ENCODE data around the gene CCDC149.
"Not testable (repeated sequence)": the region's sequence is repeated elsewhere in the genome, so short reads cannot be mapped to it uniquely, and the experiment has no call there.

CCDC149 gene

DNA sequence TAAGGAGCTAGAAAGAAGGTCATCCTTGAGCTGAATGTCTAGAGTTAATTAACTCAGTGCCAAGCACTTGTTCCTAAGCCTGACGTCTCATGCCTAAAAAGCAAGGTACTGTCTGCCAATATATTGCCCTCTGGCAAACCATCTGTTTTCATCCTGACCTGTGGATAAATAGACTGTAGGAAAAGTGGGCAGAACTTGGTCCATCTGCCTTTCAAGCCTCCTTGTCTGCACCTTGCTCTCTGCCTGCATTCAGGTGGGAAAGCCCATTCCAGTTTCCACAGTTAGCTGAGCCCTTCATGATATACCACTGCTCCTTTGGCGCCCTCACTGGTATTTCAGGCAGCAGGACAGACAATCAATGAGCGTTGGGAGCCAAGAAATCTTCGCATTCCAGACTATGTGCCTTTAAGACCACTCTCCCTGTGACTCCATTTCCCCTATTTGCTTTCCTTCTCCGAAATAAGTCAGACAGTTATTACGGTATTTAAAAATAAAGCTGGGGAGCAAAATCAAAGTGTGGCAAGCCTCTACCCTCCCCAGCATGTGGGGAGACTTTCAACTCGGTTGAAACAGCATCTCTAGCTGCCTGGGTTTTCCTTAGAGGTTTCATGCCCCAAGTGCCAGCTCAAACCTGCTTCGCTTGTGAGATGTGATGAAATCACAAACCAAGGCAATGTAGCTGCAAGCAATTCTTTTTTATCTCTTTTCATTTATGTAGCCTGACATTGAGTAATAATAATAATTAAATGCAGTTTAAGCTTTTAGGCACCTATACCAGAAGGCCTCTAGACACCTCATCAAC, 2.5 kb upstream of the CCDC149 start:
- ATAC-seq: no peak

DNA sequence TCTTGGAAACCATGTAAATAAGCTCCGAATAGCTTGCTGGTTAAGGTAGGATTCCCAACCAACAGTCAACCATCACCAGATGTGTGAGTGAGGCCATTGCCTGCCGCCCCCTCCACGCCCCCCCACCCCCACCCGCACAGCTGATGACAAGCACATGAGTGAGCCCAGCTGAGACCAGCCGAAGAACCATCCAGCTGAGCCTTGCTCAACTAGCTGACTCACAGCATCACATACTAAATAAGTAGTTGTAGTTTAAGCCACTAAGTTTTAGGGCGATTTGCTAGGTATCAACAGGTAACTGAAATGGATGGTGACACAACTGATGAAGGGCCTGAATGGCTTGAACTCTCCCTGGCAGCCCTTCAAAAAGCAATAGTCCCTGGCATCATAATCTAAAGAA, 1.6 kb upstream of the CCDC149 start:
- ATAC-seq: no peak

DNA sequence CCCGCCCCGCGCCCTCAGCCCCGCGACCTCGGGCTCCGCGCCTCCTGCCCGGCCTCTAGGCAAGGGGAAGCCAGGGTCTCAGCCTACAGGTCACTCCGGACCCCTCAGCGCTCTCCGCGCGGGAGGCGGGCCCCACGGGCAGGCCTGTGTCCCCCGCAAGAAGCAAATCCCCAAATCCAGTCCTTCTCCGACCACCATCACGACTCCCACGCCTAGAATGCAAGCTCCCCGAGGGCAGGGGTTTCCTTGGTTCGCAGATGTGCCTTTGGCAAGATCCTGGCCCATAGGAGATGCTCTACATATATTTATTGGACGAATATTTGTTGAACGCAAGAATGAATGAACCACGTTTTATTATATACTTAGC, 260 bp upstream of the CCDC149 start:
- no peak for ATAC-seq

DNA sequence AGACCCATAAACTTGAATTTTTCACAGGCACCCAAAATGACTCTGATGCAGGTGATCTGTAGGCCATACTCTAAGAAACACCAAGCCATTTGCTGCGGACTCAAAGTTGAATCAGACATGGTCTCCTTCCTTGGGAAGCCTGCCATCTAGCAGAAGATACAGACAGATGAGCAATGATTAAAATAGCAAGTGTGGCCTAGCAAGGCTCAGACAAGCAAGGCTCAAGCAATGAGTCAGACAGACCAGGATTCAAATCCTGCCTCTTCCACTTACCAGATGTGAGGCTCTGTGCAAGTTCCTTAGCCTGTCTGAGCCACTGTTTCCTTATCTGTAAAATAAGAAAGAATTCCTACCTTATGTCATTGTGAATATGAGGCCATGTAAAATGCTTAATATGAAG, 2.3 kb downstream of the CCDC149 start:
- no peak for ATAC-seq

GRCh38 chr4:24909606-24910005, 3.2 kb downstream of the CCDC149 start:
- ATAC-seq: not testable (repeated sequence)

GRCh38 chr4:24897639-24898038, 15.2 kb downstream of the CCDC149 start:
- ATAC-seq: no peak

DNA sequence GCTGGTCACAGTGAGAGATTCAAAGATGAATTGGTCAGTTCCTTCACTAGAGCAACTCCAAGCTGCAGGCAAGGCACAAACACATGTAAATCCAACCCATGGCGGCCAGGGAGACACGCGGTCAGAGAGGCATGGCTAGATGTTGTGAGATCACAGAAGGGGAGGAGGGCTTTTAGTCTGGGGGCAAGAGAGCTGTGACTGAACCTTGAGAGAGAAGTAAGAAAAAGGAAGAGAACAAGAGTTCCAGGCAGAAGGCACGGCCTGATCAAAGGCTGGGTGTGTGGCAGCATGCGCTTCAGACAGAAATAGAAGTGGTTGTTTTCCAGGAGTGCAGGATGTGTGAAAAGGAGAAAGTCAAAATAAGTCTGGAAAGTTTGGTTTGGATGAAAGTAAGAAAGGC, 15.9 kb downstream of the CCDC149 start:
- ATAC-seq: no peak

DNA sequence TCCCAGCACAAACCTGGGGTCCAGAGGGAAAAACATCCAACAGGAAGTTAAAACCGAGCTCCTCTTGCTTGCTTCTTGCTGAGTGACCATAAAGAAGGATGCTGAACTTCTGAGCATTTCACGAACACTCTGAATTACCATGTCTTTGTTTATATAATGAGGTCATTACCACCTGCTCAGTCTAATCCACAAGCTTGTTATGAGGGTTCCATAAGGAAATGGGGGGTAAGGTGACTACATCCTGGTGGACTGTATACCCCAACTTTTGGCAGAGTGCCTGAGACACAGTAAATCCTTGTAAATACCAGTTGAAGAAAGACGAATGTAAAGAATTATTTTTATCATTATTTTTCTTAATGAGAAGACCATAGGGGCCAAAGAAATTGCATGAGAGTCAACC, 16.8 kb downstream of the CCDC149 start:
- ATAC-seq: no peak

GRCh38 chr4:24895461-24895860, 17.4 kb downstream of the CCDC149 start:
- ATAC-seq: no peak

DNA sequence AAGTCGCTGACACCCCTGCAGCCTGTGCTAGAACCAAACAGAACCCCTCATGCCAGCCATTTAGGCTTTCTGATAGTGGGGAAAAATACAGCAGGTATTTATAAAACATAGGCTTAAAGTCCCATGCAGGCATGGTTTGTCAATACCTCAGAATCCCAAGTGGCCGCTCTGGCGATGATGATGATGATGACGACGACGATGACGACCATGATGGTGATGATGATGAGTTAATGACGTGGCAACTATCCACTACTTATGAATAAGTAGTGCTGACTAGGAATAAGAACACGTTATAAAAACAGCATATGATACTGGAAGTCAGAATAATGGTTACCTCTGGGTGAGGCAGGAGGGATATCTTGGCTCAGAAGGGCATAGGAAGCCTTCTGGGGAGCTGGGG, 18.0 kb downstream of the CCDC149 start:
- ATAC-seq: no peak

DNA sequence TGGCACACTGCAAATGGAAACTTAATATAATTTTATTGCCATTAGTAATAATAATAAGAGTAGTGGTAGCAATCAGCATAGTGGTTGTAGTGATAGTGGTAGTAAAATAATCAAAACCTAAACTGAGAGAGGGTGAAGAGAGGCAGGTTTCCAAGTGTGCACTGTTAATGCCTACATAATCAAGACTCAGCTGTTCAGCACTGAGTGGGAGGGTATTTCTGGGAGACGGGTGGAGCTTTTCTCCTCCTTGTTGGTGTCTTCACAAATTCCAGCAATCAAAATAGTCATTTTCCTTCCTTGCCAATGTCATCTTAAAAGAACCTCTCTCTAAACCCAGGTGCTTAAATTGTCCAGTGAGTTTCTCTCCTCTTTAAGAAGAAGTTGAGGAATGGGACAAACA, 18.6 kb downstream of the CCDC149 start:
- no peak for ATAC-seq

DNA sequence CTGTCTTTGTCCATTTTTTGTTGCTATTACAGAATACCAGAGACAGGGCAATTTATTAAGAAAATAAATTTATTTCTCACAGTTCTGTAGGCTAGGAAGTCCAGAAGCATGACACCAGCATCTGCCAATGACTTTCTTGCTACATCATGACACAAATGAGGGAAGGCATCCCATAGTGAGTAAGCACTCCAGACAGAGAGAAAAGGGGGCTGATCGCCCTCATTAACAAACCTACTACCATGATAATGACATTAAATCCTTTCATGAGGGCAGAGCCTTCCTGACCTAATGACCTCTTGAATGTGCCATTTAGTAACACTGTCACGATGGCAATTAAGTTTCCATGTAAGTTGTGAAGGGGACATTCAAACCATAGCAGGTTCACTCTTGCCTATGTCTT, 20.1 kb downstream of the CCDC149 start:
- ATAC-seq: no peak

DNA sequence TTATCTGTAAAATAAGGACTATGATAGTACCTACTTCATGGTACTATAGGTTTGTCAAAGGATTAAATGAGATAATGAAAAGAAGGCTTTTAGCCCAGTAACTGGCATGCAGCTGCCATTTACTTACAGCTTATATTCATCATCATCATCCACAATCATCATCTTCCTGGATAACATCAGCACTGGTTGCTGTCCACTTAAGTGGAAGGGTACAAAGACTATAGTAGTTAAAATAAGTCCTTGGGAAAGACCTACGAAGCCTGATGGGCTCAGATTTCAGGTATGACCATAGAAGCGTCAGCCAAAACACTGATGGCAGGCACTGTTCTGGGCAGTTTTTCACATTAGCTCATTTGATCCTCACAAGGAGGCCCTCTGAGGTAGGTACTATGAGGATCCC, 20.6 kb downstream of the CCDC149 start:
- no peak for ATAC-seq

GRCh38 chr4:24890561-24891126, 22.2 kb downstream of the CCDC149 start:
- no peak for ATAC-seq

- no peak for ATAC-seq
These were observed 22.9 kb downstream of the CCDC149 start for GRCh38 chr4:24889991-24890390.

DNA sequence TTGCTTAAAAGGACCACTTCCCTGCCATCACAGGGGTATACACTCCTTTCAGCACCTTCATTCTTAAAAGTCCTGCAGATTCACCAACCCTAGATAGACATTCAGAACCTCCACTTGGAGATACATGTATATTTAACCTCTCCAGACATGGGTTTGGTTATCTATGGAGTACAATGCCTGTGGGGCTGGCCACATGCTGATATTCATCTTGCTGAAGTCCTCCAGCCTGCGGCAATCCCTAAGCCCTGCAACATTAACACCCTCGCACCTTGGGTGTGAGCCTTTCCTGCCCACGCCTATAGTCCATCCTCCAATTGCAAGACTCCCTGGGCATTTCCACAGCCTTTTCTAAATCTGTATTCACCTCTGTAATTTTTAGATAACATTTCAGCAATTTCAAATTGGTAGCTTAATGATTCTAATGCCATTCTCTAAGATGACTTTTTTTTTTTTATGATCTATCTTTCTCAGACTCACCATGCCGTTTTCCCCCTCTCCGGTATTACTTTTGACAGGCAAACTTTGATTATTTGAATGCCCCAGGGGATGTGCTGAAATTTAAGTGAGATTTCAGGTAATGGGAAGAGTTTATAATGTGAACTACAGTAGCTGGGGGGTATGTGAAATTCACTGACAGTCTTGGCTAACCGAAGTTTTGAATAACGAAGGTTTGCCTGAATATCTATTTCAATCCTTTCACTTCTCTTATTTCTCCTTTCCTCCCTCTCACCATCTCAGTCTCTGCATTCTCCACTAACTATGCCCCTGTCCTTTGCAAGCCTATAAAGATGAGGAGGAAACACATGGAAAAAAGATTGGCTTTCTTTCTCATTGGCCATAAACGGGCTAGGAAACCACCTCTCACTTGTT, 24.1 kb downstream of the CCDC149 start:
- no peak for ATAC-seq

DNA sequence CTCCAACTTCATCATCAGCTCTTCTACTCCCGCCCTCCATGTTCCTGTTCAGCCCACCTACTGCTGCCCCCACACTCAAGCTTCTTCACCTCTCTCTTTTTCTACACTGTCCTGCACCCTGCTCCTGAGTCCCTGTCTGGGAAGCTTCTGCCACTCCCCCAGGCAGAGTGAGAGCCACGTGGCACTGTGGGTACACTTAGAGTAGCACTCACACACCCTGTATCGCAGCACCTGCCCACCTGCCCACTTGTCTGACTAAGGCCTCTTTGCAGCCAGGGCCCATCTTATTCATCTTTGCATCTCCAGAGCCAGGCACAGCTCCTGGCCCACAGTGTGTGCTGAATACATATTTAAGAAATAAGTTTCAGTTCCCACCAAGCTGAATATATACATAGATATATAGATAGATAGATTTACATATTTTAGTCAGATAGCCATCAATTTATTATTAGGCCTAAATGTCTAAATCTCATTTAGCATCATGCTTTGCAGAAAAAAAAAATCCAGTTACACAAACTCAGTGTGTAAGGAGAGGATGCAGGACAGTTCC, 24.9 kb downstream of the CCDC149 start:
- ATAC-seq: no peak

GRCh38 chr4:24886596-24886995, 26.2 kb downstream of the CCDC149 start:
- ATAC-seq: no peak

GRCh38 chr4:24885342-24885741, 27.5 kb downstream of the CCDC149 start:
- ATAC-seq: no peak

DNA sequence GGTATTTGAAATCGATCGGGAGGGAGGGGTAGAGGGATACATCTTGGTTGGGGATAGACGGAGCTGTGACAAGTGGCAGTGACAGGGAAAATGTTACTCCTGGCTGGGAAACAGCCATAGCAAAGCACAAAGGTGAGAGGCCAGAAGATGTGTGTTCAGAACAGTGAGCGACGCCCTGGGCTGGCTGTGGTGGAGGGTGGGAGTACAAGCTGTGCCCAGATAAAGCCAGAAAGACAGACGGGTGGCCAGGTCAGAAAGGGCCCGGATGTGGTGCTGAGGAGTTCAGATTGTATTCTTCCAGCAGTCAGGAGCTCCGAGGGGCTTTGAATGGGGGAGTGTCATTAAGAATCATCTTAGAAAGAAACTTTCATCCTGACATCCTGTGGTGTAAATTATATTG, 27.9 kb downstream of the CCDC149 start:
- ATAC-seq: no peak

DNA sequence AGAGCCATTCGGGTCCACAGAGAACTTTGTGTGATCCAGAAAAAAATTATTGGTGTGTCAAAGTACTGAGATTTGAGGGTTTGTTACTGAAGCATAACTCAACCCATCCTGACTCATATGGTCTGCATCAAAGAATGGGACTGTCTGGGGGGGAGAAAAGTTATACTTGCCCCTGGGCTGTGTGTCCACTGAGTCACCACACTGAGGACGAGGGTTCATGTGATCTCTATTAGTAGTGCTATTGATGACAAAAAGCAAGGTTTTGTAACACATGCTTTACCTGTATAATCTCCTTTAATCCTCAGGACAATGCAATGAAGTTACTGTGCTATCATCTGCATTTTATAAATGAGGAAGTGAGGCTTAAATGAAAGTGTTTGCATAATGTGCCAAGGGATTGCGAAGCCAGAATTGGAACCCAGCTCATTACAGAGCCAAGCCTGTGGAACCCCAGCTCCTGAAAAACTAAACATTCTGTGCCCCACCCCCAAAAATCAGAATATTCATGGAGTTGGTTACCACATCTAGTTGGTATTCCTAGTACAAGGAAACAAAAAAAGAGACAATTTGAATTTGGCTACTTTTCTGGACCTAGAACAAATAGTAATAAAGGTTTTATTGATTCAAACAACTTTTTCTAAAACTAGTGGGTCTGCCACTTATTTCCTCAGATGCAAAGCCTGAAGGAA, 31.2 kb downstream of the CCDC149 start:
- ATAC-seq: no peak

- no peak for ATAC-seq
These were observed 32.7 kb downstream of the CCDC149 start for GRCh38 chr4:24880186-24880585.

DNA sequence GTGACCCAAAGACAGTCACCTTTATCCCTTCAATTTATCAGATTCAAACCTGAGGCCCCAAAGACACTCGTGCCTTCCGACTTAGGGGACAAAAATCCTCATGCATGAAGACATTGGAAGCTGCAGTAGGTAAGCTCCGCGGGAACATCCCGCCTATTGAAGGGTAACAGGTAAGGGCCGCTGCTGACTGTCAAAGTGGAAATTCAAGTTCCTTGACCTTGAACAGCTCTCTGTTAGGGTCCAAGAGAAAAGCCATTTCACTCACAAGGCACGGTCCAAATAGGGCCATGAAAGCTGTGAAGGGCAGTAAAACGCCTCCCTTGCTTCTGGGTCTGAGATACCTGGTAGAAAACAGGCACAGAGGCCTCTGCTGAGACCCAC, 34.2 kb downstream of the CCDC149 start:
- ATAC-seq: no peak
